Ovary (tissue), 3 donors: ENCODE data around the gene UQCC2.

ENCODE experiments used
- CTCF ChIP-seq, 3 donors: fragments of 450-650 bp in 2 of 3; fragments of 200-600 bp in 1 of 3; IDR thresholded peaks; one replicate each; pipeline versions ENCODE4 v1.5.1 to v1.8.0; 2016 to 2022; ENCODE audit warnings: antibody characterized with exemption in 3 of 3, mild to moderate bottlenecking in 1 of 3
- POLR2A ChIP-seq: fragments of 450-650 bp; IDR thresholded peaks from one replicate; pipeline ENCODE4 v1.6.1; 2017; ENCODE audit warnings: antibody characterized with exemption, mild to moderate bottlenecking, moderate library complexity
- donor health status: DM: no; HTN: no; CAD: no.

GRCh38 chr6:33705268-33705885 is 6.1 kb downstream of the UQCC2 start:
- TF ChIP-seq CTCF (IDR thresholded peaks at IDR 0.05) (no peak), POLR2A (no peak)
